HK-2 (cell line): ENCODE measurements around the gene ICAM2.
"Not testable (repeated sequence)": the region's sequence is repeated elsewhere in the genome, so short reads cannot be mapped to it uniquely, and the experiment has no call there.

Experiments
- DNase-seq: peaks from one replicate; pipeline ENCODE4 v3.0.0-alpha.2; 2018; ENCODE audit not compliant: unreplicated experiment

The ICAM2 gene

DNA sequence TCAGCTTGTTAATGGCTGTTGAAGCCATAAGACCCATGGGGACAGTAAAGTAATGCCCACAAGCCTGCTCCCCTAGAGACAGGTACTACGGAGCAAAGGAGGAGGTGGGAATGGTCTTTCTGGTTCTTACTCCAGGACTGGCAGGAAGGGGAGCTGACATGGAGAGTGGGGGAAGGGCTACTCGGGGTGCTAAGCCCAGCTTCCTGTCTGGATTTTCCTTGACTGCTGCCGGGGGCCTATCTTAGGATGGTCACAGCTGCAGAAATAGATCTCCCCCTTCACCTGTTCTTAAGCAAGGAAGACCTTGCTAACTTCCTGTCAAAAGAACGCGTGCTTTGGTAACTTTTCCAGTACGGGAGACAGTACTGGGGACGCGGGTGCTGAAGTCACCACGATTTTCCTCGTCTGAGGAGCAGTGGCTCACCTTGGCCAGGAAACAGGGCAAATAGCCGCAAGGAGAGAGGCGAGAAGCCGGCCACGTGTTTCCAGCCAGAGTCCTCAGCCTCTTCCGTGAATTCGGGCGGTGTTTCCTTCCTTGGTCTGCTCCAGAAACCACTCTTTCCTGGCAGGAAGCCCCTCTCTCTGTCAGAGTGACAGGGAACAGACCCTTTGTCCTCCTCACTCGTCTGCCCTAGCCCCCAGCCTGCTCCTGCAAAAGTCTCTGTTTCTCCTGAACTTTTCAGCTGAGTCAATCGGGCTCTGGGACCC lies 22.9 kb downstream of the ICAM2 start:
- no peak for DNase-seq

DNA sequence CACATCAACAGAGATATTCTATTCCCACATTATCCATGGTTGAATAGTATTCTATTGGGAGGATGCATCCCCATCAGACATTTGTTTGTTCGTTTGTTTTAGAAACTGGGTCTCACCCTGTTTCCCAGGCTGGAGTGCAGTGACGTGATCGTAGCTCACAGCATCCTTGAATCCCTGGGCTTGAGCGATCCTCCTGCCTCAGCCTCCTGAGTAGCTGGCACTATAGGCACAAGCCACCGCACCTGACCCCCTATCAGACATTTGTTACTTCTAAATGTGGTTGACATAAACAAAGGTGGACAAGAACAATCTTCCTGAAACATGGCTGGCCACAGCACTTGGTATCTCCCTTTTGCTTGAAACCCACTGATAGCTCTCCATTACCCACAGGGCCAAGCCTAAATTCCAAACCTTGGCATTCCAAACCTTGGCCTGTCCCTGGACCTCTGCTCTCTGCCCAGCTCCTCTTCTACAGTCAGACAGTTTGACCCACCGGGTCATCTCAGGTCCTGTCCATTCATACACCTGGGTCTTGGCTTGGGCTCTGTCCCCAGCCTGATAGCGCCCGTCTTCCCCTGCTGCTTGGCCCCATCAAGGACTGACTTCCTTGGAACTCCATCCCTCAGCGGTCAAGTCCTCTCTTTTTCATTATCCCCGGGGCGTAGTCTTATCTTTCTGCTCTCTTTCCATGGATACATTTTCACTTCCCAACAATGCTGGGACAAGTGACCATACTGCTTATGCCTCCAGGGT lies 23.8 kb downstream of the ICAM2 start:
- no peak for DNase-seq

DNA sequence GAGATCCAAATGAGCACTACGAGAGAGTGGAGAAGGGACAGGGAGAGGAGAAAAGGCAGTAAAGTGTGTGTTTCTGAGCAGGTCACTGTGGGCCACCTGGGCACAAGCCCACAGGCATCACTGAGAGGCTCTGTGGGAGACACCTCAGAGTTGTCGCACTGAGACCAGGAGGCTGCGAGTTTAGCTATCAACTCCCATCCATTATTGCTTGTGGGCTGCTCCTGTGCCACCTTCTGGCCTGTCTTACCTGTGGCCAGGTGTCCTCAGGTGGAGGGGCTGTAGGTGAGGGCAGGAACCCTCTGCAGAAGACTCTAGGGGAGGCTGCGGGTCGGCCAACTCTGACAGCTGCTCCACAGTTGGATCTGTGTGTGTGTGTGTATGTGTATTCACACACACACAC lies 24.8 kb downstream of the ICAM2 start:
- DNase-seq = no peak

DNA sequence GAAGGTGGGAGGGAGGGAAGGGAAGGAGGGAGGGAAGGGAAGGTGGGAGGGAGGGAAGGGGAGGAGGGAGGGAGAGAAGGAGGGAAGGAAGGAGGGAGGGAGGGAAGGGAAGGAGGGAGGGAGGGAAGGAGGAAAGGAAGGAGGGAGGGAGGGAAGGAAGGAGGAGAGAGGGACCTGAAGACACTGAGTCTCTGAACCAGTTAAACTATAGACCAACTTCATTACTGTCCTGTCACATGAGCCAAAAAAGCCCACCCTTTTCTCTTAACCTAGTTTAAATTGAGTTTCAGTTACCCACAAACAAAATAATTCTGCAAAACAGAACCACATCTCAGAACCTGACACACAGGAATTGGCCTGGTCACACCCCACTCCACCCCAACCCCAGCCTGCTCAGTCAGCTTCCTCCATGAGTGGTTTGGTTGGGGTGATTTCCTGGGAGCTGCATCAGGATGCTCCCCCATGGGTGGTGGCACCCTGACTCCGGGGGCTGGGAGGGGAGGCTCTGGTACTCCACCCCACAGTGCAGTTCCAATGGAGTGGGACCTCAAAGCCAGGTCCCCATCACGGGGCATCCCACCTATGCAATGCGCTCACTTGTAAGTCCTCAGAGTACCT lies 27.0 kb downstream of the ICAM2 start:
- DNase-seq = no peak

DNA sequence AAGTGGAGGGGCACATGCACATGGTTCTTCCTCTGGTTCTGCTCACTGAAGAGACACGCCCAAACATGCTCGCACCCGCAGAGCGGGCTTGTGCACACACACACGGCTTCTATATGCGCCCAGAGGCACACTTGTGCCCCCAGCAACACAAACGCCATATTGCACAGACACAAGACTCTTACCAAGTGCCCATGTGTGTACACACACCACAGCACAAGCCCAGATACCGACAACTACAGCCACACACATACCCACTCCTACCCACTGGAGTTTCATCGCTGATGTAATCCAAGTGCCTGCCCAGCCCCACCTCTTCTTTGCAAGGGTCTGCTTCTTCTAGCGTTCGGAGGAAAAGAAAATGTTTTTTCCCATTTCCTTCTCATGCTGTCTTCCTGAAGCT lies 28.8 kb downstream of the ICAM2 start:
- DNase-seq = no peak

DNA sequence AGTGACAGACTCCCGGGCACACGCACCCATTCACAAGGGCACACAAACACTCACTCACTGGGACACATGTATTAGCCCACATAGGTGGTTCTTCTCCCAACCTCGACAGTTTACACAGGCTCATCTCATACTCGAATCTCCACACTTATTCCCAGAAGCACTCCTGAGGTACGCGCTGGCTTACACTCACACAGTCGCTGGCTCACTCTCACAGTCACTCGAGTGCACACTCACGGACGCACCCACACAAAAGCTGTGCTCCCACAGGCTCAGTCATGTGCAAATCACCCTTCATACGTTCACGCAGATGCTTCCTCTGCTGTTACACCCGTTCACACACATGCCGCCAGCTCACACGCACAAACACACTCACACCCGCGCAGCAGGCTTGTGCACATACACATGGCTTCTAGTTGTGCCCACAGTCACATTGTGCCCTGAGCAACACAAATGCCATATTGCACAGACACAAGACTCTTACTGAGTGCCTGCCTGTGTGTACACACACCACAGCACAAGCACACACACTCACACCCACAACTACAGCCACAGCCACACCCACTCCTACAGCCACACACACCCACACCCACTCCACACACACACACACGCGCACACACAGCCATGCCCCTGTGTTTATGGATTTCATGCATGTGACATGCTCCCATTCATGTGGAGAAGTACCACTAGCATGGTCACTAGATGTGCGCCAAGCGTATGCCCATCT lies 30.6 kb downstream of the ICAM2 start:
- DNase-seq = no peak

DNA sequence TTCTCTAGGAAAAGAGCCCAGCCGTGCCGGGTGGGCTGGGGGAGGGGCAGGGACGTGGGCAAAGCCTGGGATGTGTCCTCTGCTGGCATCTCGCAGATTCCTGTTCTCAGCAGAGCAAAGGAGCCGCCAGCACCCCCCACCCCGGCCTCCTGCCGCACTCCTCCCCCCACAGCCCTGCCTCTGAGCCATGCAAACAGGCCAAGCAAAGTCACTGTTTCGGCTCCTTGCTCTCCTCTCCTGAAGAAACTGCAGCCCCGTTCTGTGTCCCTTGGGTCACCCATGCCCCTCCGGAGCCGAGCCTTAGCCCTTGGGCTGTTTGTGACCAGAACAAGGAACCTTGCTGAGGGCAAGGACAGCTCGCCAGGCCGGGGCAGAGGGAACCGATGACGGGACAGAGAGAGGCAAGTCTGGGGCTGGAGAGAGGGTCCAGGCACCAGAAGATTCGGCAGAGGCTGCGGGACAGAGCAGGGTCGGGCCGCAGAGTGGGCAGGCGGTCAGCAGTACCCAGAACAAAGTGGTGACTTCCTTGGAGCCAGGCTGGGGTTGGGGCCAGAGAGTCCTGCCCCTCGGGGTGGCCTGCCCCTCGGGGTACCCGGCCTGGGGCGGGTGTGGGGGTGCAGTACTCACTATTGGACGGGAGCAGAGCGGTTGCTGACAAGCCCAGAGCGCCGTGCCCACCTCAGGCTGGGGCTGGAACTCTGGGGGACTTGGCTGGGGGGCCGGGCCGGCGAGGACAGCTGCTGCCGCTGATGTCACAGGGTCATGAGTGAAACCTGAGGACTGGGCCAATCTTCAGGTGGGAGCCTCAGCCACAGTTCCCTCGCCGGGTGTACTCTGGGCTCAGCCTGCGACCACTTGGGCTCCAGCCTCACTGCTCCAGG lies 31.5 kb downstream of the ICAM2 start:
- no peak for DNase-seq

DNA sequence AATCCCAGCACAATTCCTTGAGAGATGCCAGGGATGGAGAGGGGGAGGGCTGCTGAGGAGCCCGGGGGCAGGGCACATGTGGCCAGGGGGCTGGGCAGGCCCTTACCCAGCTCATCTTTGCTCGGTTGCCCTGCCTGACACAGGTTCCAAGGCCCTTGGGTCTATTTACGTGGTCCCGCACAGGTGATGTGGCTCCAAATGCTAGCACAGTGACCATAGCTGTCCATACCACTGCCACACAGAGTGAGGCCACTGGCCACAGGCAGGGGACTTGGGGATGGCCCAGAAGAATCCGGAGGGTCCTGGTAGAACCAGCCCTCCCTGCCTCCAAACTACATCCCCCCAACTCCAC lies 32.3 kb downstream of the ICAM2 start:
- DNase-seq = no peak

DNA sequence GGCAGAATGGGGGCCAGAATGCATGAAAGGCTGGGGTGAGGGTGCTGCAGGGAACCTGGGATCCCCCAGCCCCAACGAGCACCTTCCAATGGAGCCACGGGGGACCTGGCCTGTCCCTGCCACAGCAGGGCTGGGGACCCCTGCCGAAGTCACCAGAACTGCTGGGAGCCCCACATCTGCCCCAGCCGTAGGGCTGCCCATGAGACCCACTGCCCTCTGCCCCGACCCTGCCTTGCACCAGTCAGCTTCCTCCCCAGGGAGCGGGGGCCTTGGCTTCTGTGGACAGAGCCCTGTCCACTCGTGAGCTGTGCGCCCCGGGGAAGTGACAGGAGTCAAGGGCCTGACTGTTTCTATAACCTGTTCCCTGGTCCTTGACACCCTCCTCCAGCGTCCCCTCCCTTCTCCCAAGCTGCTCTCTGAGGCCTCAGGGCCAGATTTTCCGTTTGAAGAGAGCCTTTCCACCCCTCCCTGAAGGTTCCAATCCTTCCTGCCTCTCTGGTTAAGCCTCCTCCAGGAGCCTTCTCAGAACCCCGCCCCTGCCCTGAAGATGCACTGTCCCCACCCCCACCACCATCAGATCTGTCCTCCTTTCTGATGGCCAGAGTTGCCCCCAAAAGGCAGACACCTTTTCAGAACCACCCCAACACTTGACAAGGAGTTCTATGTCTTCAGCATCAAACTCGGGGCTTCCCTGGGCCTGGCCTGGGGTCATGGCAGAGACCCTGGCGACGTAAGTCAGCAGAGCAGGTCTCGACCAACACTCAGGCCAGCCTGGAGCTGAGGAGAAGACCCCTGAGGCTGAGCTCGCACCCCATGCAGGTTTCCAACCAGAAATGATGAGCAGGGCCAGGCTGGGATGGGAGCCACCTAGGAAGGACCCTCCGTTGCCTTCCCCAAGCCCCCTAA lies 33.0 kb downstream of the ICAM2 start:
- no peak for DNase-seq

DNA sequence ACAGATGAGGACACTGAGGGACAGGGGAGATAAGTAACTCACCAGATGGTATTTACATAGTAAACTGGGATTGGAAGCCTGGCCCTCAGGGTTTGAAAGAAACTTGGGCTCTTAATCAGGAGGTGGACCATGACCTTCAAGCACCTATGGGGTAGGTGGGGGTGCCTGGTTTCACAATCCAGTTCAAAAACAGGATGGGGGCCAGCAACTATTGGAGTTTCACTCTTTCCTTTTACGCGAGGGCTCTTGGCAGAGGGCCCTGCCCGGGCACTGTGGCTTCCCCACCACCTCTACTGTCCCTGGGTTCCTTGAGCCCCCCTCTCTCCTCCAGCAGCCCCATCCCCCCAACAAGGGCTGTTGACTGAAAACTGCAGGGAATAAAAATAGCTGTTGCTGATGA lies 33.6 kb downstream of the ICAM2 start:
- no peak for DNase-seq

DNA sequence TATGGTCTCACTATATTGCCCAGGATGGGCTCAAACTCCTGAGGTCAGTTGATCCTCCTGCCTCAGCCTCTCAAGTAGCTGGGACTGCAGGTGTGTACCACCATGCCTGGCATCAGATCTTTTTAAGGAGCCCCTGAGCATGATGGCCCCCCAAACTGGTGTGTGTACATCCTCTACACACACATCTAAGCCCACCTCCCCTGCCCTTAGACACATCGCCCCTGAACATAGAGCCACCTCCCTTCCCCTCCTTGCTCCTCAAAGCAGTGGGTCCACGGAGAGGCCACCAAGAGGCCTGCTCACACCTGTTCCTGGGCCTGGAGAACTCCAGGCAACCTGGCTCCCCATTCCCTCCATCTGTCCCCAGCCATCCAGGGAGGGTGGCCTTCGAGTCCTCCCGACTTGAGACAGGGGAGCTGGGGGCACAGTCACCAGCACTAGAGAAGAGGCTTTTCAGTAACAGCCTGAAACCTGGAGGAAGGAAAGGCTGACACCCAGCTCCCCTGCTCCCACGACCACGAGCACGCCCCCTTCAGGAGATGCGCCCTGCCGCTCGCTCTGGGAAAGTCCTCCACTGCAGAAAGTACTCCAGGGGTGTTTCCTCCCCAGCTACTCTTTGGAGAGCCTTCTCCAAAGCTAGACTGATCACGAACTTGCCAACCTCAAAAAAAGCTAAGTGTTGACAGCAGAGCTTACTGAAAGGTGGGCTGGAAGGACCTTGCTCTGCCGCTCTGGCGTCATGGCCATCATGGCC lies 34.9 kb downstream of the ICAM2 start:
- DNase-seq = no peak

DNA sequence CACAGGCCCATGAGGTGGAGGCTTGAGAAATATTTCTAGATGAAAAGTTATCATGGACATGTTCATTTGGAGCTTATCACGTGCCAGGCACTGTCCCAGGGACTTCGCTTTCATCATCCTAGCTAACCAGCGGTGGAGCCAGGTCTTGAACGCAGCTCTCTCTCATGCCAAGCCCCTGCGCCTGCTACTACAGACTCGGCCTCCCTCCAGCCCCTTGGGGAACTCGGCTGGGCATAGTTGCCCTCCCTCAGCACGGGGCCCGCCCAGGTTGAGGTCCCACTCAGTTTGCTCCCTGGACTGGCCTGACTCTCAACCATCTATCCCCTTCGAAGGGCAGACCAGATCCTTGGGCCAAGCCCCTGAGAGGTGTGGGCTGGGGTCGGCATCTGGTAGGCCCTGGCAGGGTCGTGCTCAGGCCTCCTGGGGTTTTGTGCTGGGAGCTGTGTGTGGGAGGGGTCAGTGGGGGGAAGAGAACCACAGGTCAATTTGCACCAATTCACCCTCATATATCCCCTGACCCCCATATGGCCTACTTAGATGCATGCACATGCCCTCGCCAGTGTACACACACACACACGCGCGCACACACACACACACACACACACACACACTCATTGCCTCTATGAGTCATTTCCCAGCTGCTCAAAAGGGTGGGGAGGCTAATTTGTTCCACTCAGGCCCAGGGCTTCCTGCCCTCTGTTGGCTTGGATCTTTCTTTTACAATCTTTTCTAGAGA lies 35.6 kb downstream of the ICAM2 start:
- peak; percentile 74 for DNase-seq

DNA sequence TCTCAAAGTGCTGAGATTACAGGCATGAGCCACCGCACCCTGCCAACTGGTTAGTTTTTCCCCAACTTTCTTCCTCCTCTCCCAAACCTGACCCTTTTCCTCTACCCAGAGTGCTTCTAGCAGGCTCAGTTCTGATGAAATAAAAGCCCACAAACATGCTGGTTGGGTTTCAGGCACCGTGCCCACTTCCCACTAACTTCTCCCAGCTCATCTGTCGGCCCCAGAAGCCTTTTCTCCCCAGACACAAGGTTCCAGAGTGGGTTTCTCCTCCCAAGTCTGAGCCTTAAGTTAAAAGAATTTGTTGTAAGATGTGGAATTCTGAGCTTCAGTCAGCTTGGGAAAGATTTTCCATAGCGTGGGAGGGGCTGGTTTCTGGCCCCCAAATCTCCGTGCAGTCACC lies 36.2 kb downstream of the ICAM2 start:
- DNase-seq = no peak

DNA sequence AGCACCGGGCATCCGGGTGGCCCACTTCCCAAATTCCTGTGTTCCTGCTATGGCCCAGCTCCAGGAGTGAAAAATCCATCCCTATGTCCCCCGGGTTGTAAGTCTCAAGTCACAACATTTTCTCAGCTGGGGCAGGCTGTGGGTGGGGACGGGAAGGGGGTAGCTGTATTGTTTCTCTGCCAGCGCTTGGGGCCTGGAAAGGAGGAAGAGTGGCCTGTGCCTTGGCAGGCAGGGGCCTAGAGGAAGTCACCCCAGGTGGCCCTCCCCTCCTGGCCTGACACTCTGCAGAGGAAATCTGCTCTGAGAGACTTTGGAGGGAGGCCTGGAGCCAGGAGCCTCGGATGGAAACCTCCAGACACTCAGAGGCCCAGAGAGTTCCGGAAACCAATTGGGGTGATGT lies 37.1 kb downstream of the ICAM2 start:
- no peak for DNase-seq

DNA sequence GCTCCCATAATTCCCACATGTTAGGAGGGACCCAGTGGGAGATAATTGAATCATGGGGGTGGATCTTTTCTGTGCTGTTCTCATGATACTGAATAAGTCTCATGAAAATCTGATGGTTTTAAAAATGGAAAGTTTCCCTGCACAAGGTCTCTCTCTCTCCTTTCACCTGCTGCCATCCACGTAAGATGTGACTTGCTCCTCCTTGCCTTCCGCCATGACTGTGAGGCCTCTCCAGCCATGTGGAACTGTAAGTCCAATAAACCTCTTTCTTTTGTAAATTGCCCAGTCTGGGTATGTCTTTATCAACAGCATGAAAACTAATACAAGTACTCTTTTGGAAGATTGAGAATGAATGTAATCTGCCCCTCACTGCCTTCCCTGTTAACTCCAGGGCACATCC lies 37.8 kb downstream of the ICAM2 start:
- not testable (repeated sequence) for DNase-seq

DNA sequence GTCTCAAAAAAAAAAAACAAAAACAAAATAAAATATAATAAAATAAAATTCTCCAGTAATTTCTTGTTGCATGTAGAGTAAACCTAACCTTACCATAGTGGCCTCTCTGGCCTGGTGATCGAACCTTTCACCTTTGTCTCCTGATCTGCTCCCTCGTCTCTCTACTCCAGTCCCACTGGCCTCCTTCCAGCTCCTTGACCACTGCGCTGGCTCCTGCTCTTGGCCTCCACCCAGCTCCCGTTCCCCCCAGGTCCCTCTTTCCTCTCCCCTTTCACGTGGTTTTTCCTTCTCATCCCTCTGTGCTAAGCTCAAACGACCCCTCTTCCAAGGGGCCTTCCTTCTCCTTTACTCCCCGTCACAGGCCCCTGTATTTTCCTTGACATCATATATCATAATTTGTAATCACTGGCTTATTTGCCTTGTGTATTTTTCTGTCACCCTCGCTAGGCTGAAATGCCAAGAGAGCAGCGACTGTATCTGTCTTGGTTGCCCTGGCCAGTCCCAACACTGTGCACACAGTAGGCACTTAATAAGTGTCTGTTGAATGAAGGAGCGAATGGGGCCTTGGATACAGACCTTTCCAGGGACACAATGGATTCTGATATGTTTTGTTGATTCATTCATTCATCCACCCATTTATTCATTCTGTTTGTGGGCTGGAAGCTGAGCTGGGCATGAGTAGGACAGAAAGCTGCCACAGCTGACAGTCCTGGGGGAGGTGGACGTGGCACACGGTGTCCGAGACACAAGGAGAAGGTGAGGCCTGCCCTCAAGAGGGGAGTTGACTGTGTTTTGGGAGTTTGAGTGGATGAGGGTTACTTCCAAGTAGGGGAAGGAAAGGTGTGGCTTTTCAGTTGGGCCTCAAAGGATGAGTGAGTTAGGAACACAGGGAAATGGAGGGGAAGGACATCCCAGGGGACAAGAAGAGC lies 41.9 kb downstream of the ICAM2 start:
- no peak for DNase-seq

DNA sequence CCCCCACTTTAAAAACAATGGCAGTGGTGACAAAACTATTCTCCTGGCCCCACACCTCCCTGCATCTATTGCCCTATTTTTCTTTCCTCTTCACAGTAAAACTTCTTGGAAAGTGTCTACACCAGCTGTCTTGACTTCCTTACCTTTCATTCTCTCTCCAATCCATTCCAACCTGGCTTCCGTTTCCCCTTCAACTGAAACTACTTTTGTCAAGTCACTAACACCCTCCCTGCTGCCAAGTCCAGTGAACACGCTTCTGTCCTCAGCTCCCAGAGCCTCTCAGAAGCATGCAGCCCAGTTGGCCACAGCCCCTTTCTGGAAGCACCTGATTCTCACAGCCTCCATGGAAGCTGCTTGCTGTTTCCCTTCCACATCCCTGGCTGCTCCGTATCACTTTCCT lies 43.7 kb downstream of the ICAM2 start:
- no peak for DNase-seq

DNA sequence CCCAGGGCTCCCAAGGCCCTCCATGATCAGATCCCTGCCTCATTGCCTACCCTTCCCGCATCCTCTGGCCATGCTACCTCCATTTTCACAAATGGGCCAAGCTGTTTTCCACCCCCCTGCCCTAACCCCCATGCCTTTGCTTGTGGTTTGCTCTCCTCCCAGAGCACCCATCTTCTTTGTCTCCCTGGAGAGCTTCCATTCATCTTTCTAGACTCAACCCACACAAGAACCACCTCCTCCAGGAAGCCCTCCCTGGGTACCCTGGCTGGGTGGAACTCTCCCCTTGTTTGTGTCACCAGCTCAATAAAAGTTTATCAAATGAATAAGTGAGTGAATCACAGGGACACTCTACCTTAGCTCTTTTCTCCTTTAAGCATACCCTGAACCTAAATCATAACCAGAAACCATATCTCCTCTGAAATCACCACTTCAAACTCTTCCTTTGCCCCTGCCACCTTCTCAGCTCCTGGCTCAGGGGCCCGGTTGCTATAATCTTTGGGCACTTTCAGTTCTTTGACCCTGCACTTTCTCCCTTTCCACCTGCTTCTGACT lies 44.8 kb downstream of the ICAM2 start:
- DNase-seq = no peak
